Keratinocyte (primary cell): Measurements from ENCODE around the gene RNF115.

Experiments used
- EZH2 ChIP-seq: IDR thresholded peaks from one replicate; pipeline ENCODE4 v1.6.1; 2012; ENCODE audit warnings: inconsistent platforms, mild to moderate bottlenecking, low read length, moderate library complexity
- TF ChIP-seq, protein P1 (sequence below), 3 experiments: IDR thresholded peaks in 1 of 3; conservative IDR thresholded peaks in 1 of 3; optimal IDR thresholded peaks in 1 of 3; 2 replicates in 2 of 3; 3 replicates in 1 of 3; pipeline versions ENCODE3 to v1.5.1; 2011; ENCODE audit warnings: low read length in 3 of 3, mild to moderate bottlenecking in 3 of 3, moderate library complexity in 2 of 3, control low read depth in 1 of 3, inconsistent platforms in 1 of 3; ENCODE audit not compliant: insufficient read depth in 2 of 3; ENCODE audit errors: extremely low read depth in 1 of 3

DNA sequence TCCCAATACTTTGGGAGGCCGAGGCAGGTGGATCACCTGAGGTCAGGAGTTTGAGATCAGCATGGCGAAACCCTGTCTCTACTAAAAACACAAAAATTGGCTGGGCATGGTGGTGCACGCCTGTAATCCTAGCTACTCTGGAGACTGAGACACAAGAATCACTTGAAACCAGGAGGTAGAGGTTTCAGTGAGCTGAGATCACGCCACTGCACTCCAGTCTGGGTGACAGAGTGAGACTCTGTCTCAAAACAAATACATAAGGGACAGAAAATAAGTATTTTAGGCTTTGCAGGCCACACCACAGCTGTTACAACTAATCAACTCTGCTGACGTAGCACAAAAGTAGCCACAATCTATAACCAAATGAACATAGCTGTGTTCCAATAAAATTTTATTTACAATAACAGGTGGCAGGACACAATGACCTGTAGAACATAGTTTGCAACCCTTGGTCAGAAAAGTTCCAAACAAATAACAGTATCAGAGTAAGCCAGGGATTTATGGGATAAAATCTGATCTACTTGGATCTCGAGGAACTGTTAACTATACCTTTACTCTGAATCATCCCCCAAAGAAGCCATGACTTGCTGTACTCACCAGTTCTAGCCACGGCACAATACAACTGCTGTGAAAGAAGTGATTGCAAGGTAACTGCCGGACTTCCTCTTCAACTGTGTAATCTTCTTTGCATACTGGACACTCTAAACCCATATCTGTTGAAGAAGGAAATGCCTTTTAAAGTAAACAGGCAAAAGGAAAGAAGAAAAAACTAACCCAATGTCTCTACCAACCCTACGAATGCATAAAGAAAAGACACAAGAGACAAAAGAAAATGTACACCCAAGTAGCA lies 76.3 kb downstream of the RNF115 start:
- TF ChIP-seq, protein P1, sequence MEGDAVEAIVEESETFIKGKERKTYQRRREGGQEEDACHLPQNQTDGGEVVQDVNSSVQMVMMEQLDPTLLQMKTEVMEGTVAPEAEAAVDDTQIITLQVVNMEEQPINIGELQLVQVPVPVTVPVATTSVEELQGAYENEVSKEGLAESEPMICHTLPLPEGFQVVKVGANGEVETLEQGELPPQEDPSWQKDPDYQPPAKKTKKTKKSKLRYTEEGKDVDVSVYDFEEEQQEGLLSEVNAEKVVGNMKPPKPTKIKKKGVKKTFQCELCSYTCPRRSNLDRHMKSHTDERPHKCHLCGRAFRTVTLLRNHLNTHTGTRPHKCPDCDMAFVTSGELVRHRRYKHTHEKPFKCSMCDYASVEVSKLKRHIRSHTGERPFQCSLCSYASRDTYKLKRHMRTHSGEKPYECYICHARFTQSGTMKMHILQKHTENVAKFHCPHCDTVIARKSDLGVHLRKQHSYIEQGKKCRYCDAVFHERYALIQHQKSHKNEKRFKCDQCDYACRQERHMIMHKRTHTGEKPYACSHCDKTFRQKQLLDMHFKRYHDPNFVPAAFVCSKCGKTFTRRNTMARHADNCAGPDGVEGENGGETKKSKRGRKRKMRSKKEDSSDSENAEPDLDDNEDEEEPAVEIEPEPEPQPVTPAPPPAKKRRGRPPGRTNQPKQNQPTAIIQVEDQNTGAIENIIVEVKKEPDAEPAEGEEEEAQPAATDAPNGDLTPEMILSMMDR (optimal IDR thresholded peaks at IDR 0.05 in 1 of 3, IDR thresholded peaks at IDR 0.05 in 1 of 3, conservative IDR thresholded peaks at IDR 0.05 in 1 of 3; ENCODE audit: extremely low read depth in 1 of 3, insufficient read depth in 2 of 3, low read length in 3 of 3): no peak
- no peak for TF ChIP-seq EZH2
